GM19025 (cell line): Measurements from ENCODE around the gene RERE.

Source experiments
- ATAC-seq: cut with Tn5 transposase; IDR thresholded peaks from one replicate; pipeline ENCODE4 v1.9.1; 2021; ENCODE audit warnings: mild to moderate bottlenecking, low read depth, moderate library complexity; ENCODE audit not compliant: unreplicated experiment

RERE gene

DNA sequence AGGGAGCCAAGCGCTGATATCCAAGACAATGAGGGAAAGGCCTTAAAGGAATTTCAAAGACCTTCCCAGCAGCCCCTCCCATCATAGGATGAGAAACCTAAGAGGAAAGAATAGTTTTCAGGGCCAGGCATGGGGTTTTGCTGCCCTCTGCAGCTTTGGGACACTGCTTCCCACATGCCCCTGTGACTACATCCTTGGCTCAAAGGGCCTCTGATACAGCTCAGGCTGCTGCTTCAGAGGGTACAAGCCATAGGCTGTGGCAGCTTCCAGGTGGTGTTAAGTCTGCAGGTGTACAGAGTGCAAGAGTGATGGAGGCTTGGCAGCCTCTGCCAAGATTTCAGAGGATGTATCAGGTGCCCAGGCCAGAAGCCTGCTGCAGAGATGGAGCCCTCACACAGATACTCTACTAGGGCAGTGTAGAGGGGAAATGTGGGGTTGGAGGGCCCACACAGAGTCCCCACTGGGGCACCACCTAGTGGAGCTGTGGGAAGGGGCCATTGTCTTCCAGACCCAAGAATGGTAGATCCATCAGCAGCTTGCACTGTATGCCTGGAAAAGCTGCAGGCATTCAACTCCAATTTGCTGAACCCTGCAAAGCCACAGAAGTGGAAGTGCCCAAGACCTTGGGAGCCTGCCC is 373.8 kb downstream of the RERE start:
- no peak for ATAC-seq

GRCh38 chr1:8441426-8441825 is 376.0 kb downstream of the RERE start:
- ATAC-seq: no peak

GRCh38 chr1:8439015-8439702 is 378.3 kb downstream of the RERE start:
- ATAC-seq: peak; percentile 53

GRCh38 chr1:8438489-8438888 is 379.0 kb downstream of the RERE start:
- ATAC-seq: no peak

GRCh38 chr1:8437347-8437746 is 380.1 kb downstream of the RERE start:
- ATAC-seq: no peak

GRCh38 chr1:8435569-8436071 is 381.8 kb downstream of the RERE start:
- ATAC-seq: no peak

GRCh38 chr1:8434101-8434500 is 383.3 kb downstream of the RERE start:
- ATAC-seq: no peak

GRCh38 chr1:8431784-8432183 is 385.7 kb downstream of the RERE start:
- ATAC-seq: no peak

- ATAC-seq: no peak
These were observed 386.4 kb downstream of the RERE start for GRCh38 chr1:8431019-8431418.

DNA sequence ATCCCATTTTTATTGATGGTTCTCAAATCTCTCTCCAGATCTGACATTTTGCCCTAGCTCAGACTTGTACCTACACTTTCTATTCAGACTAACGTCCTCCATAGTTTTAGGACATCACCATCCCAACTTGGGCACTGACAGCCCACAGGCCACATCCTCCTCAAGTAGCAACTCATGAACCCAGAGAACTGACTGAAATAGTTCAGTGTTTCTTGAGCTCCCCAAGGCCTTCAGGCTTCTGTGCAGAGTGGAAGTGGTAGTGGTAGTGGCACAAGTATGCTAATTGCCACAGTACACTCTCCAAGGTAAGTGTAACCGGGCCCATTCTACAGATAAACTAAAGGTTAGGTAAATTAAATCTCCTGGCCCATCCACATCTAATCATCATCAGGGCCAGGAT is 387.0 kb downstream of the RERE start:
- no peak for ATAC-seq

DNA sequence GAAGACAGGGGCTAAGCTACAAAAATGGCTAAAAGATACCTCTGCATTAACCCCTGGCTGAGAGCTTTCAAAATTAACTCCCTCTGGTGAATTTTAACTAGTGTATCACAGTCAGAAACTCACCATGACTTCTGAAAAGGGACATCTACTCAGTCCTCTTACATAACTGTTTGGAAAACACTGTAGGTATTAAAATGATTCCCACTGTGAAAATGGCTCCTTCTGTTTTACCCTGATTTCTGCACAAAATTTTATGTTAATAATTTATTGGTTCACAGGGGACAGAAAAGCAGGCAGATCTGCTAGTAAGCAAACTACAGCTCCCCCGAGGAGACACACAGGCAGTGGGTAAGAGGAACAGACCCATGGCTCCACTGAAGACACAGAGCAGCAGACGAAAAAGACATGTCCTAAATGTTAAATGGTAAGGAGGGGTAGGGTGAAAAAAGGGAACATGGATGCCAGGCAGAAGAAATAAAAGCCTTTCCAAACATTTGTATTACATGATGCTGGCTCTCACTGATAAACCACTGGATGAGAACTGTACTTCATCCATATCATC is 387.8 kb downstream of the RERE start:
- ATAC-seq: no peak

DNA sequence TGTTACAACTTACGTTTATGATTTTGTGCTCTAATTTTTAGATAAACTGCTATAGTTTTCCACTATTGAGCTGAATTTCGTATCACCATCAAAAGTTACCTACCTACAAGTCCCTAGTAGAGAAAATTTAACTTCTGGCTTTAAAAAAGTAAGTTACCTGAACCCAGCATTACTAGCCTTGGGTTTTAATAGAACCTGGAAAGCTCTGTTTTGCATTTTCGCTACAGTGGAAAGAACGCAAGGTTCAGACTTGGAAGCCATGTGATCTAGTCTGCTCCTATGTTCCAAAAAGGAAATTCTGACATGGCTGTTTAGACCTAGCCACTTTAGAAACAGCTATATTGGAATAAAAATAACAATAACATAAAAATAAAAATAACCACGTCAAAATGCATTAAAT is 389.0 kb downstream of the RERE start:
- no peak for ATAC-seq

- ATAC-seq: no peak
These were observed 389.5 kb downstream of the RERE start for GRCh38 chr1:8427986-8428385.

GRCh38 chr1:8427493-8427892 is 389.9 kb downstream of the RERE start:
- ATAC-seq: peak; percentile 58

GRCh38 chr1:8426996-8427395 is 390.4 kb downstream of the RERE start:
- no peak for ATAC-seq

DNA sequence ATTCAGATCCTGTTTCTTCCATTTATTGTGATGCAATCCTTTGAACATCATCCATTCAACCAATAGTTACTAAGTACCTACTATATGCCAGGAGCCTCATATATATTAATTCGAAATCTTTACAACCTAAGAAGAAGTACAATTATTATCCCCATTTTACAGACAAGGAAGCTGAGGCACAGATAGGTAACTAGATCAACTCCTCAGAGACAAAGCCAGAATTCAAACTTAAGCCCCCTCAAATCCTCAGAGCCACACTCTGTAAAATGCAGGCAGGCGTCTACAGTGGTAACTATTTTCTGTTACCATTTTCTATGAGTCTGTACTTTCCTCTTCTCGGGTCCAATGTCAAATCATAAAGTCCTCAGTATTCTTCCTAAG is 391.7 kb downstream of the RERE start:
- ATAC-seq: no peak

- ATAC-seq: no peak
These were observed 392.2 kb downstream of the RERE start for GRCh38 chr1:8425150-8425780.

GRCh38 chr1:8424539-8425116 is 392.8 kb downstream of the RERE start:
- no peak for ATAC-seq

- ATAC-seq: no peak
These were observed 393.5 kb downstream of the RERE start for GRCh38 chr1:8423692-8424538.

GRCh38 chr1:8423269-8423691 is 394.2 kb downstream of the RERE start:
- no peak for ATAC-seq
